ENCODE data around the gene CEL. TPM values are rescaled to one million over a fixed set of nuclear protein-coding genes. Genes with fewer than 3 reads are reported as not detected.

The CEL gene
- total RNA-seq, 1 experiment from 2014 or later: 3.6 TPM

DNA sequence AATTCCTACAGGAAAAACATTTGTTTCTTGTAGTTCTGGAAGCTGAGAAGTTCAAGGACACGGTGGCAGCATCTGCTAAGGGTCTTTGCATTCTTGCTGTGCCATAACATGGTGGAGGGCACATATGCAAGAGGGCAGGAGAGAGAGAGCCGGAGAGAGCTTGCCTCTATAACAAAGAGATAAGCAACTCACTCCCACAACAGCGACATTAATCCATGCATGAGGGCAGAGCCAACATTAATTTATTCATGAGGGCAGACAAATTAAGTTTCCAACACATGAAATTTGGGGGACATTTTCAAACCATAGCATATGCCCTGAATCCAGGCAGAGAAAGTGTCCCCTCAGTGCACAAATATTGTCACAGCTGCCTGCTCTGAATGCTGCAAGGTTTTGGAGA, 35.4 kb upstream of the CEL start:
- Histone ChIP-seq H3K14ac (ENCODE audit: insufficient read depth, low read length) (no peak overlapping the region), H3K9ac (ENCODE audit: extremely low read depth, insufficient read length, low read length) (no peak overlapping the region), H2AFZ (ENCODE audit: low read length) (no peak overlapping the region), H3K79me2 (ENCODE audit: insufficient read depth, low read length) (no peaks in the 10 kb centered on the region; the same call in 1 of the 2 replicates), H4K8ac (replicated peaks; ENCODE audit: insufficient read length, low read depth, low read length) (no peak overlapping the region), H2BK12ac (ENCODE audit: insufficient read length, low read depth, low read length) (no peak overlapping the region), H3K18ac (ENCODE audit: insufficient read length, low read depth, low read length) (no peak overlapping the region), H3T11ph (ENCODE audit: low read length) (no peak overlapping the region), H2AK5ac (ENCODE audit: insufficient read length, low read length) (no peak overlapping the region), H3K27me3 (ENCODE audit: insufficient read depth, low read length) (no peaks in the 10 kb centered on the region), H2BK15ac (ENCODE audit: low read depth, low read length) (no peak overlapping the region), H4K5ac (ENCODE audit: insufficient read length, low read depth, low read length) (no peak overlapping the region), H2BK120ac (ENCODE audit: low read depth, low read length, poor library complexity, severe bottlenecking) (no peak overlapping the region), H3K27ac (ENCODE audit: insufficient read length, low read depth, low read length) (no peak overlapping the region), H4K20me1 (ENCODE audit: control insufficient read depth, insufficient read depth, insufficient read length) (no peaks in the 10 kb centered on the region), H3K23ac (ENCODE audit: insufficient read length, low read depth, low read length) (no peak overlapping the region), H2BK20ac (ENCODE audit: low read depth, low read length, poor library complexity, severe bottlenecking) (no peak overlapping the region), H3K9me3 (ENCODE audit: control insufficient read depth, low read depth, low read length) (no peaks in the 10 kb centered on the region), H3K23me2 (ENCODE audit: insufficient read length, low read depth, low read length, poor library complexity, severe bottlenecking) (peaks cover 4% of the 10 kb centered on the region), H4K91ac (ENCODE audit: insufficient read length, low read depth, low read length) (no peak overlapping the region), H3K4me2 (ENCODE audit: insufficient read depth, insufficient read length, low read length) (no peak overlapping the region), H3K4ac (ENCODE audit: low read depth, low read length) (no peak overlapping the region), H3K4me1 (ENCODE audit: insufficient read depth, low read length) (no peaks in the 10 kb centered on the region), H3K56ac (ENCODE audit: insufficient read length, low read depth, low read length) (no peak overlapping the region), H3K79me1 (ENCODE audit: insufficient read depth, low read depth, low read length, poor library complexity, severe bottlenecking) (no peaks in the 10 kb centered on the region), H2BK5ac (ENCODE audit: insufficient read length, low read length) (no peak overlapping the region)
- Mint-ChIP-seq H3K4me1 (peaks cover 2 to 5% of the 10 kb centered on the region in 2 experiments; a peak in 3 of 4 replicates), H3K4me3 (no peak overlapping the region; a peak in 1 of 5 replicates), H3K9me3 (peaks cover 2 to 6% of the 10 kb centered on the region in 2 experiments; a peak in 2 of 5 replicates), H3K27me3 (ENCODE audit: low read depth) (peaks cover 24% of the 10 kb centered on the region), H3K36me3 (ENCODE audit: insufficient read depth in 1 of 3, low read depth in 3 of 3) (peaks cover 0 to 1% (median under 1%) of the 10 kb centered on the region in 3 experiments; a peak in 2 of 7 replicates), H3K27ac (no peak overlapping the region; a peak in 1 of 7 replicates)
- no CpG with 5 or more reads among the region's 3 CpGs for WGBS (ENCODE audit: extremely low coverage, insufficient read length, low lambda C conversion rate)
- TF ChIP-seq, protein P1, sequence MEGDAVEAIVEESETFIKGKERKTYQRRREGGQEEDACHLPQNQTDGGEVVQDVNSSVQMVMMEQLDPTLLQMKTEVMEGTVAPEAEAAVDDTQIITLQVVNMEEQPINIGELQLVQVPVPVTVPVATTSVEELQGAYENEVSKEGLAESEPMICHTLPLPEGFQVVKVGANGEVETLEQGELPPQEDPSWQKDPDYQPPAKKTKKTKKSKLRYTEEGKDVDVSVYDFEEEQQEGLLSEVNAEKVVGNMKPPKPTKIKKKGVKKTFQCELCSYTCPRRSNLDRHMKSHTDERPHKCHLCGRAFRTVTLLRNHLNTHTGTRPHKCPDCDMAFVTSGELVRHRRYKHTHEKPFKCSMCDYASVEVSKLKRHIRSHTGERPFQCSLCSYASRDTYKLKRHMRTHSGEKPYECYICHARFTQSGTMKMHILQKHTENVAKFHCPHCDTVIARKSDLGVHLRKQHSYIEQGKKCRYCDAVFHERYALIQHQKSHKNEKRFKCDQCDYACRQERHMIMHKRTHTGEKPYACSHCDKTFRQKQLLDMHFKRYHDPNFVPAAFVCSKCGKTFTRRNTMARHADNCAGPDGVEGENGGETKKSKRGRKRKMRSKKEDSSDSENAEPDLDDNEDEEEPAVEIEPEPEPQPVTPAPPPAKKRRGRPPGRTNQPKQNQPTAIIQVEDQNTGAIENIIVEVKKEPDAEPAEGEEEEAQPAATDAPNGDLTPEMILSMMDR (conservative IDR thresholded peaks at IDR 0.05): no peak
- no peak for DNase-seq
